Parathyroid adenoma (tissue), 2 donors: ENCODE results near the gene TDO2.
"Not testable (repeated sequence)": the region's sequence is repeated elsewhere in the genome, so short reads cannot be mapped to it uniquely, and the experiment has no call there.

ENCODE experiments used
- H2AFZ ChIP-seq: fragments of 300-600 bp; sonication (generic); one replicate; pipeline ENCODE4 v1.7.0; 2017; ENCODE audit warnings: antibody characterized with exemption, mild to moderate bottlenecking
- H3K27ac ChIP-seq: fragments of 300-600 bp; sonication (generic); one replicate; pipeline ENCODE4 v1.7.0; 2017
- H3K27me3 ChIP-seq: fragments of 300-600 bp; sonication (generic); one replicate; pipeline ENCODE4 v1.7.0; 2017; ENCODE audit warnings: low read length; ENCODE audit not compliant: control insufficient read depth, insufficient read depth
- H3K36me3 ChIP-seq: fragments of 300-600 bp; sonication (generic); one replicate; pipeline ENCODE4 v1.7.0; 2017; ENCODE audit warnings: low read length; ENCODE audit not compliant: control insufficient read depth, insufficient read depth
- H3K4me1 ChIP-seq: fragments of 300-600 bp; sonication (generic); one replicate; pipeline ENCODE4 v1.7.0; 2017; ENCODE audit warnings: control low read depth
- H3K4me2 ChIP-seq: fragments of 300-600 bp; sonication (generic); one replicate; pipeline ENCODE4 v1.7.0; 2017; ENCODE audit warnings: low read length
- H3K4me3 ChIP-seq: fragments of 300-600 bp; sonication (generic); one replicate; pipeline ENCODE4 v1.7.0; 2017; ENCODE audit warnings: low read depth, low read length
- H3K79me2 ChIP-seq: fragments of 300-600 bp; sonication (generic); one replicate; pipeline ENCODE4 v1.7.0; 2017; ENCODE audit warnings: control low read depth
- H3K9ac ChIP-seq: fragments of 300-600 bp; sonication (generic); one replicate; pipeline ENCODE4 v1.7.0; 2017; ENCODE audit warnings: mild to moderate bottlenecking
- H3K9me3 ChIP-seq: fragments of 300-600 bp; sonication (generic); one replicate; pipeline ENCODE4 v1.7.0; 2017; ENCODE audit warnings: low read length; ENCODE audit not compliant: control insufficient read depth
- CTCF ChIP-seq: fragments of 300-600 bp; sonication (generic); IDR thresholded peaks from one replicate; pipeline ENCODE4 v1.7.0; 2017; ENCODE audit warnings: antibody characterized with exemption, mild to moderate bottlenecking
- donor health status: primary hyperparathyroidism.

TDO2 gene

DNA sequence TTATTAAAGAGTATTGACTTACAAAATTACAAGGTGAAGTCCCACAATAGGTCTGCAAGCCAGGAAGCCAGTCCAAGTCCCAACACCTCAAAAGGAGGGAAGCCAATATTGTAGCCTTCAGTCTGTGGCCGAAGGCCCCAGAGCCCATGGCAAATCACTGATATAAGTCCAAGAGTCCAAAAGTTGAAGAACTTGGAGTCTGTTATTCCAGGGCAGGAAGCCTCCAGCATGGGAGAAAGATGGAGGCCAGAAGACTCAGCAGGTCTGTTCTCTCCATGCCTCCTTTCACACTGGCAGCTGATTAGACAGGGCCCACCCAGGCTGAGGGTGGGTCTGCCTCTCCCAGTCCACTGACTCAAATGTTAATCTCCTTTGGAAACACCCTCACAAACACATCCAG is 18.1 kb downstream of the TDO2 start:
- Histone ChIP-seq H3K79me2 (no peaks in the 10 kb centered on the region), H3K4me1 (no peaks in the 10 kb centered on the region), H3K36me3 (no peaks in the 10 kb centered on the region), H3K27ac (no peak overlapping the region), H3K27me3 (no peaks in the 10 kb centered on the region), H3K4me3 (no peak overlapping the region), H3K9ac (no peak overlapping the region), H3K9me3 (no peaks in the 10 kb centered on the region), H2AFZ (no peak overlapping the region), H3K4me2 (no peak overlapping the region)
- no peak for TF ChIP-seq CTCF

- Histone ChIP-seq H2AFZ (no peak overlapping the region), H3K4me2 (no peak overlapping the region), H3K4me3 (no peak overlapping the region), H3K9ac (no peak overlapping the region), H3K9me3 (no peaks in the 10 kb centered on the region), H3K79me2 (no peaks in the 10 kb centered on the region), H3K27ac (no peak overlapping the region), H3K4me1 (no peaks in the 10 kb centered on the region), H3K27me3 (no peaks in the 10 kb centered on the region), H3K36me3 (no peaks in the 10 kb centered on the region)
- no peak for TF ChIP-seq CTCF
Measured at GRCh38 chr4:155924637-155925036, 21.1 kb downstream of the TDO2 start.

GRCh38 chr4:155929833-155930232 is 26.3 kb downstream of the TDO2 start:
- H3K27ac ChIP-seq: no peak overlapping the region
- no peak overlapping the region for H3K9ac ChIP-seq
- H3K4me2 ChIP-seq: no peak overlapping the region
- H3K9me3 ChIP-seq: no peaks in the 10 kb centered on the region
- H3K4me1 ChIP-seq: no peaks in the 10 kb centered on the region
- H2AFZ ChIP-seq: no peak overlapping the region
- no peaks in the 10 kb centered on the region for H3K79me2 ChIP-seq
- H3K27me3 ChIP-seq: no peaks in the 10 kb centered on the region
- no peak for TF ChIP-seq CTCF
- H3K36me3 ChIP-seq: no peaks in the 10 kb centered on the region
- no peak overlapping the region for H3K4me3 ChIP-seq

GRCh38 chr4:155930330-155930729 is 26.8 kb downstream of the TDO2 start:
- H3K79me2 ChIP-seq: no peaks in the 10 kb centered on the region
- no peak overlapping the region for H3K4me2 ChIP-seq
- H3K9me3 ChIP-seq: no peaks in the 10 kb centered on the region
- H2AFZ ChIP-seq: no peak overlapping the region
- H3K27me3 ChIP-seq: no peaks in the 10 kb centered on the region
- H3K9ac ChIP-seq: no peak overlapping the region
- no peak overlapping the region for H3K4me3 ChIP-seq
- H3K27ac ChIP-seq: no peak overlapping the region
- no peaks in the 10 kb centered on the region for H3K4me1 ChIP-seq
- TF ChIP-seq CTCF: no peak
- H3K36me3 ChIP-seq: no peaks in the 10 kb centered on the region

- Histone ChIP-seq H3K4me1 (no peaks in the 10 kb centered on the region), H2AFZ (no peak overlapping the region), H3K79me2 (no peaks in the 10 kb centered on the region), H3K36me3 (no peaks in the 10 kb centered on the region), H3K27ac (no peak overlapping the region), H3K4me3 (no peak overlapping the region), H3K9me3 (no peaks in the 10 kb centered on the region), H3K9ac (no peak overlapping the region), H3K27me3 (no peaks in the 10 kb centered on the region), H3K4me2 (no peak overlapping the region)
- no peak for TF ChIP-seq CTCF
Measured at GRCh38 chr4:155931634-155932033, 28.1 kb downstream of the TDO2 start.

DNA sequence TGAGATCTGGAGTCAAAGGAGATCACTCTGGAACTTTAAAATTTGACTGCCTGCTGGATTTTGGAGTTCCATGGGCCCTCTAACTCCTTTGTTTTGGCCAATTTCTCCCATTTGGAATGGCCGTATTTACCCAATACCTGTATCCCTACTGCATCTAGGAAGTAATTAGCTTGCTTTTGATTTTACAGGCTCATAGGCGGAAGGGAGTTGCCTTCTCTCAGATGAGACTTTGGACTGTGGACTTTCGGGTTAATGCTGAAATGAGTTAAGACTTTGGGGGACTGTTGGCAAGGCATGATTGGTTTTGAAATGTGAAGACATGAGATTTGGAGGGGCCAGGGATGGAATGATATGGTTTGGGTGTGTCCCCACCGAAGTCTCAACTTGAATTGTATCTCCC is 31.1 kb downstream of the TDO2 start:
- not testable (repeated sequence) for H3K4me3 ChIP-seq, H3K27ac ChIP-seq, H3K9me3 ChIP-seq, H3K27me3 ChIP-seq, H3K36me3 ChIP-seq, H2AFZ ChIP-seq, H3K4me2 ChIP-seq, H3K9ac ChIP-seq, H3K4me1 ChIP-seq, H3K79me2 ChIP-seq
